Testis (tissue), 3 donors: Measurements from ENCODE around the gene DHRS2. TPM values are rescaled to one million over a fixed set of nuclear protein-coding genes. Genes with fewer than 3 reads are reported as not detected.

ENCODE experiments used
- DNase-seq: peaks from one replicate; pipeline ENCODE4 v3.0.0-alpha.2; 2019
- H3K27ac ChIP-seq, 2 donors: fragments of 200-600 bp; sonication (generic); one replicate each; pipeline ENCODE4 v1.5.1; 2019
- H3K27me3 ChIP-seq: fragments of 200-600 bp; sonication (generic); one replicate; pipeline ENCODE4 v1.5.1; 2019
- H3K36me3 ChIP-seq: fragments of 200-600 bp; sonication (generic); one replicate; pipeline ENCODE4 v1.5.1; 2017; ENCODE audit warnings: low read depth; ENCODE audit errors: missing control alignments
- H3K4me1 ChIP-seq: fragments of 200-600 bp; sonication (generic); one replicate; pipeline ENCODE4 v1.5.1; 2019
- H3K4me3 ChIP-seq, 2 donors: fragments of 200-600 bp; sonication (generic); one replicate each; pipeline ENCODE4 v1.5.1; 2017 to 2019
- H3K9me3 ChIP-seq: fragments of 200-600 bp; sonication (generic); one replicate; pipeline ENCODE4 v1.5.1; 2017
- POLR2A ChIP-seq: fragments of 450-650 bp; IDR thresholded peaks from one replicate; pipeline ENCODE4 v1.6.1; 2017; ENCODE audit warnings: antibody characterized with exemption, mild to moderate bottlenecking, moderate library complexity
- WGBS, 2 donors: methylation state at CpG; one replicate each; pipeline ENCODE4 v1.1.5; 2018; 5-methylcytosine and 5-hydroxymethylcytosine counted together
- intact Hi-C: fragments of 100-400 bp; cut with DNase I; formaldehyde crosslinking; loops from one replicate; pipeline ENCODE4 v1.15.1; 2023; ENCODE audit warnings: low total_unique reads
- polyA plus RNA-seq: library from polyadenylated mRNA; stranded (reverse); fragments of 350-450 nt; fragmentation: Illumina TruSeq; extraction: RNeasy Lipid Tissue Mini Kit (QIAGEN cat#74804); gene quantifications from one replicate; pipeline ENCODE4 v1.2.3, GENCODE V29; 2014; ENCODE audit warnings: low read depth, low replicate concordance; ENCODE audit not compliant: insufficient read depth
- total RNA-seq, 2 donors: library from RNA; depleted of rRNA; stranded (reverse); fragments of >200 nt; gene quantifications; one replicate each; pipeline ENCODE4 v1.2.3, GENCODE V29; 2016
- TF ChIP-seq, protein P1 (sequence below), 3 experiments: fragments of 450-650 bp in 2 of 3; fragments of 200-600 bp in 1 of 3; sonication (generic) in 1 of 3; IDR thresholded peaks; one replicate each; pipeline ENCODE4 v1.5.1; 2016 to 2019; ENCODE audit warnings: antibody characterized with exemption in 3 of 3, mild to moderate bottlenecking in 2 of 3, moderate library complexity in 1 of 3

Gene DHRS2
- total and polyA plus RNA-seq, 3 donors from 2014 or later, result 3.3 to 6.1 (median 4.1) TPM

DNA sequence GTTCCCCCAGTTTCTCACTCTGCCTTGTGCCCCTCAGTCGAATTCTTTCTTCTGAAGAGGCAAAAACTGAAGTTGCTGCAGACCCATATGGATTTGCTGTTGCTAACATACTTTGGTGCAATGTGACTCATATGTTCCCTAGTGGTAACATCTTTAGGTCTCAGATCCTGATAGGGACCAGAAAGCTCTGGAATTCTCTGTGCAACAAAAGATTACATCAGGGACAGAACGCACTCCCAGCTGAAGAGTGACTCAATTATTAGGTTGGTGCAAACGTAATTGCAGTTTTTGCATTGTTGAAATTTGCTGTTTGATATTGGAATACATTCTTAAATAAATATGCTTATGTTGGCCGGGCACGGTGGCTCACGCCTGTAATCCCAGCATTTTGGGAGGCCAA is 8.2 kb upstream of the DHRS2 start:
- no peak overlapping the region for H3K27ac ChIP-seq
- WGBS, 2 donors, result 82 to 84% methylated on average over 6 of the region's 6 CpGs
- H3K36me3 ChIP-seq, result no peaks in the 10 kb centered on the region
- H3K4me1 ChIP-seq, result peaks cover 11% of the 10 kb centered on the region
- no peak overlapping the region for H3K4me3 ChIP-seq
- intact Hi-C loops, result no loop called here
- TF ChIP-seq, protein P1, sequence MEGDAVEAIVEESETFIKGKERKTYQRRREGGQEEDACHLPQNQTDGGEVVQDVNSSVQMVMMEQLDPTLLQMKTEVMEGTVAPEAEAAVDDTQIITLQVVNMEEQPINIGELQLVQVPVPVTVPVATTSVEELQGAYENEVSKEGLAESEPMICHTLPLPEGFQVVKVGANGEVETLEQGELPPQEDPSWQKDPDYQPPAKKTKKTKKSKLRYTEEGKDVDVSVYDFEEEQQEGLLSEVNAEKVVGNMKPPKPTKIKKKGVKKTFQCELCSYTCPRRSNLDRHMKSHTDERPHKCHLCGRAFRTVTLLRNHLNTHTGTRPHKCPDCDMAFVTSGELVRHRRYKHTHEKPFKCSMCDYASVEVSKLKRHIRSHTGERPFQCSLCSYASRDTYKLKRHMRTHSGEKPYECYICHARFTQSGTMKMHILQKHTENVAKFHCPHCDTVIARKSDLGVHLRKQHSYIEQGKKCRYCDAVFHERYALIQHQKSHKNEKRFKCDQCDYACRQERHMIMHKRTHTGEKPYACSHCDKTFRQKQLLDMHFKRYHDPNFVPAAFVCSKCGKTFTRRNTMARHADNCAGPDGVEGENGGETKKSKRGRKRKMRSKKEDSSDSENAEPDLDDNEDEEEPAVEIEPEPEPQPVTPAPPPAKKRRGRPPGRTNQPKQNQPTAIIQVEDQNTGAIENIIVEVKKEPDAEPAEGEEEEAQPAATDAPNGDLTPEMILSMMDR (IDR thresholded peaks at IDR 0.05), result no peak
- TF ChIP-seq POLR2A, result no peak
- H3K9me3 ChIP-seq, result no peaks in the 10 kb centered on the region
- H3K27me3 ChIP-seq, result no peaks in the 10 kb centered on the region
- no peak for DNase-seq

DNA sequence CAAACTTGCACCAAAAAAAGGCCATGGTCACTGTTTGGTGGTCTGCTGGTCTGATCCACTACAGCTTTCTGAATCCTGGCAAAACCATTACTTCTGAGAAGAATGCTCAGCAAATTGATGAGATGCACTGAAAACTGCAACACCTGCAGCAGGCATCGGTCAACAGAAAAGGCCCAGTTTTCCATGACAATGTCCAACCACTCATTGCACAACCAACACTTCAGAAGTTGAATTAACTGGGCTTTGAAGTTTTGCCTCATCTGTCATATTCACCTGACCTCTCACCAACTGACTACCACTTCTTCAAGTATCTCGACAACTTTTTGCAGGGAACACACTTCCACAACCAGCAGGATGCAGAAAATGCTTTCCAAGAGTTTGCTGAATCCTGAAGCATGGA is 7.0 kb upstream of the DHRS2 start:
- no peaks in the 10 kb centered on the region for H3K9me3 ChIP-seq
- TF ChIP-seq, protein P1 (IDR thresholded peaks at IDR 0.05), result no peak
- H3K4me3 ChIP-seq, result no peak overlapping the region
- WGBS, 2 donors, result 36 to 62% methylated on average over 2 of the region's 2 CpGs
- intact Hi-C loops, result no loop called here
- no peaks in the 10 kb centered on the region for H3K36me3 ChIP-seq
- peaks cover 11% of the 10 kb centered on the region for H3K4me1 ChIP-seq
- no peaks in the 10 kb centered on the region for H3K27me3 ChIP-seq
- no peak for DNase-seq
- no peak overlapping the region for H3K27ac ChIP-seq

DNA sequence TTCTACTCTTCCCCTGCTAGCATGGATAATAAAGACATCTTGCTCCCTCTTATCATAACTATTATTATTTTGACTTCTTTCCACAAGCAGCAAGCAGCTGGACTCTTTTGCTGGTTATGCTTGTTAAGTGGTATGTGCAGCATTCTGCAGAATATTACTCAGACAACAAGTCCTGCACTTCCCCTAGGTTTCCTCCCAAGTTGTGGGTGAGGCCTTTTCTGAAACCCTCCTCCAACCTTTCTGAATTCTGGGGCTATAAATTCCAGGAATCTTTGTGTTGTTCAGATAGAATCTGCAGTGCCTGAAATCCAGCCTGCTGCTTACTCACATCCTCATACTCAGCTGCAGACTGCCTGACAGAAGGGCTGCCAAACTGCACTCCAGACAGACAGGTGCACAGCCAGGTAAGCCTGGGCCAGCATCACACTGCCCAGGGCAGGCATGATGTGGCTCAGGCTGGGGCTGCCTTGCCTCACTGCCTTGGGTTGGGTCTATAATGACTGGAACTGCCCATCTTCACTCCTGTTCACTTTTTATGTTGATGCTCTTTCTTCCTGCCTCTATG is 6.2 kb upstream of the DHRS2 start:
- H3K27ac ChIP-seq, result no peak overlapping the region

DNA sequence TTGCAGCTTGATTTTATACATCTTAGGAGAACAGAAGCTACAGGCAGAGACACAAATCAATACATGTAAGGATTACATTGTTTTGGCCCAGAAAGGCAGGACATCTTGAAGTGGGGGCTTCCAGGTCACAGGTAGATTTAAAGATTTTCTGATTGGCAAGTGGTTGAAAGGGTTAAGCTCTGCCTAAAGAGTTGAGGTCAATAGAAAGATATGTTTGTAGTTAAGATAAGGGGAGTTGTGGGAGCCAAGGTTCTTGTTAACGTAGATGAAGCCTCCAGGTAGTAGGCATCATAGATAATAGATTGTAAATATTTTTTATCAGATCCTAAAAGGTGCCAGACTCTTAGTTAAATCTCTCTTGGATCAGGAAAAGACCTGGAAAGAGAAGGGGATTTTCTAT is 5.5 kb upstream of the DHRS2 start:
- intact Hi-C loops, result no loop called here
- H3K36me3 ChIP-seq, result no peaks in the 10 kb centered on the region
- 53 to 74% methylated on average over 1 of the region's 1 CpG for WGBS, 2 donors
- H3K27me3 ChIP-seq, result no peaks in the 10 kb centered on the region
- H3K4me3 ChIP-seq, result no peak overlapping the region
- DNase-seq, result no peak
- H3K9me3 ChIP-seq, result no peaks in the 10 kb centered on the region
- no peak for TF ChIP-seq POLR2A
- TF ChIP-seq, protein P1 (IDR thresholded peaks at IDR 0.05), result no peak
- no peak overlapping the region for H3K27ac ChIP-seq
- H3K4me1 ChIP-seq, result peaks cover 11% of the 10 kb centered on the region

More for the DNA sequence above, 6.2 kb upstream of the DHRS2 start:
- no peaks in the 10 kb centered on the region for H3K36me3 ChIP-seq
- no peak for DNase-seq
- no peaks in the 10 kb centered on the region for H3K27me3 ChIP-seq
- H3K4me1 ChIP-seq, result peaks cover 11% of the 10 kb centered on the region
- no peaks in the 10 kb centered on the region for H3K9me3 ChIP-seq
- TF ChIP-seq, protein P1 (IDR thresholded peaks at IDR 0.05), result no peak
- TF ChIP-seq POLR2A, result no peak
- H3K4me3 ChIP-seq, result no peak overlapping the region
- intact Hi-C loops, result no loop called here

DNA sequence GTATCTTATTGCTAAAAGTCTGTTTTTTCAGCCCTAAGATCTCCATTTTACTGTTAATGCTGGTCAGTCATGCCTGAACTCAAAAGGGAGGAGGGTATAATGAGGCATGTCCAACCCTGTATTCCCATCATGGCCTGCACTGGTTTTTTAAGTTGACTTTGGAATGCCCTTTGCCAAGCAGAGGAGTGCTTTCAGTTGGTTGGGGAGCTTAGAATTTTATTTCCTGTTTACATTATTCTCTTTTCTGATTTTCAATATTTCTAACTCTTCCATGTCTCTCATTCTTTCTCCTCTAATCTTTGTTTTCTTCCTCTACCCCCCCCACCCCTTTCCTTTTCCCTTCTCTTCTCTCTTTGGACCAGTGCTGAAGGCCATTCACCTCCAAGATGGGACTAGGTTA is 4.9 kb upstream of the DHRS2 start:
- H3K9me3 ChIP-seq, result no peaks in the 10 kb centered on the region
- no peaks in the 10 kb centered on the region for H3K27me3 ChIP-seq
- no peak overlapping the region for H3K4me3 ChIP-seq
- H3K4me1 ChIP-seq, result peaks cover 11% of the 10 kb centered on the region
- intact Hi-C loops, result no loop called here
- H3K36me3 ChIP-seq, result no peaks in the 10 kb centered on the region
- H3K27ac ChIP-seq, result no peak overlapping the region
- TF ChIP-seq, protein P1 (IDR thresholded peaks at IDR 0.05), result no peak
- TF ChIP-seq POLR2A, result no peak
- no peak for DNase-seq
